Stomach (tissue), 4 donors: ENCODE data around the gene SLC7A6OS.

Experiments
- CTCF ChIP-seq, 7 experiments: fragments of 450-650 bp in 4 of 7; fragments of 200-600 bp in 3 of 7; sonication (generic) in 3 of 7; IDR thresholded peaks; one replicate each; pipeline ENCODE4 v1.5.1; 2016 to 2019; ENCODE audit warnings: antibody characterized with exemption in 7 of 7, control low read depth in 2 of 7, mild to moderate bottlenecking in 1 of 7
- POLR2A ChIP-seq, 4 donors: fragments of 450-650 bp; IDR thresholded peaks; one replicate each; pipeline ENCODE4 v1.6.1; 2016; ENCODE audit warnings: antibody characterized with exemption in 4 of 4, control low read depth in 2 of 4, mild to moderate bottlenecking in 1 of 4, moderate library complexity in 1 of 4
- POLR2AphosphoS5 ChIP-seq, 3 donors: sonication (generic); formaldehyde crosslinking; IDR thresholded peaks; one replicate each; pipeline ENCODE4 v1.6.1; 2016; ENCODE audit warnings: antibody characterized with exemption in 3 of 3

DNA sequence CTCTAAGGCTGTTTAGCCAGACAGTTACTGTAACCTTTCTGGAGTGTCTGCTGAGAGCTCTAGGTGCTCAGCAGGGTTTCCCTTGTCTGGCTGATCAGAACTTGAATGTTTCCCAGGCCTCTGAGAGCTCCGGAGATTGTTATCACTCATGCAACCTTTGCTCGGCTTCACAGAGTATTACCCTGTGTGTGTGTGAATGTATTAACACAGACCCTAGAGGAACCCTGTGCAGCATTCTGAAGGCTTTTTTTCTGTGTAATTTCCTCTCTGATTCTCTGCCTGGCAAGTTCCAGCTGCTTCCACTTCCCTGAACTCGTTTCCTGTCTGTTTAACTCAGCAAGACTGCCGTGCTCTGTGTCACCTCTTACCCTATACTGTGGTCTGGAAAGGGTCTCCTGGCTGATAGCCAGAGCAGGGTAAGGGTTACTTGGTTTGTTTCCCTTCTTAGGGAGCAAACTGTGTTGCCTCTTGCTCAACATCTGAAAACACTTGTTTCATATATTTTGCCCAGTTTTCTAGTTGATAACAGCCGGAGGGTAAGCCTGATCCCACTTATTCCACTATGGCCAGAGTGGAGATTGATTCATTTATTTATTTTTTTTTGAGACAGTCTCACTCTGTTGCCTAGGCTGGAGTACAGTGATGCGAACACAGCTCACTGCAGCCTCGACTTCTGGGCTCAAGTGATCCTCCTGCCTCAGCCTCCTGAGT is 21.8 kb upstream of the SLC7A6OS start:
- TF ChIP-seq POLR2A (IDR thresholded peaks at IDR 0.05) (no peak), CTCF (IDR thresholded peaks at IDR 0.05) (no peak), POLR2AphosphoS5 (IDR thresholded peaks at IDR 0.05) (no peak)
